HCT116 (cell line): ENCODE results near the gene SIX4.

Experiments
- EGR1 ChIP-seq: IDR thresholded peaks from 2 replicates; pipeline ENCODE4 v1.6.1; 2012; ENCODE audit warnings: low read depth
- REST ChIP-seq: IDR thresholded peaks from 2 replicates; pipeline ENCODE4 v1.6.1; 2012; ENCODE audit warnings: low read depth
- TF ChIP-seq, protein P1 (sequence below), 3 experiments: fragments of 200-600 bp in 1 of 3; sonication (generic) in 1 of 3; IDR thresholded peaks in 2 of 3; conservative IDR thresholded peaks in 1 of 3; 2 replicates each; pipeline ENCODE4 v1.5.1; 2012 to 2017; ENCODE audit warnings: low read depth in 2 of 3, low read length in 2 of 3, antibody characterized with exemption in 1 of 3, borderline replicate concordance in 1 of 3, control low read depth in 1 of 3, mild to moderate bottlenecking in 1 of 3, mixed read lengths in 1 of 3, mixed run types in 1 of 3, moderate library complexity in 1 of 3; ENCODE audit not compliant: insufficient read depth in 1 of 3

DNA sequence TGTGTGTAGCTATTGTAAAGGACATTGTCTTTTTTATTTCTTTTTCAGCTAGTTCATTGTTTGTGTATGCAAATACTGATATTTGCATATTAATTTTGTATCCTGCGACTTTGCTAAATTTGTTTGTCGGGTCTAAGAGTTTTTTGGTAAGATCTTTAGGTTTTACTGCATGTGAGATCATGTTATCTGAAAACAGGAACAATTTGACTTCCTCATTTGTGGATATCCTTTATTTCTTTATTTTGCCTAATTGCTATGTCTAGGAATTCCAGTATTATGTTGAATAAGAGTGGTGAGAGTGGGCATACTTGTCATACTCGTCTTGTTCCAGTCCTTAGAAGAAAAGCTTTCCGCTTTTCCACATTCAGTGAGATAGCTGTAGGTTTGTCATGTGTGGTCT lies 28.8 kb downstream of the SIX4 start:
- TF ChIP-seq EGR1 = no peak
- TF ChIP-seq, protein P1, sequence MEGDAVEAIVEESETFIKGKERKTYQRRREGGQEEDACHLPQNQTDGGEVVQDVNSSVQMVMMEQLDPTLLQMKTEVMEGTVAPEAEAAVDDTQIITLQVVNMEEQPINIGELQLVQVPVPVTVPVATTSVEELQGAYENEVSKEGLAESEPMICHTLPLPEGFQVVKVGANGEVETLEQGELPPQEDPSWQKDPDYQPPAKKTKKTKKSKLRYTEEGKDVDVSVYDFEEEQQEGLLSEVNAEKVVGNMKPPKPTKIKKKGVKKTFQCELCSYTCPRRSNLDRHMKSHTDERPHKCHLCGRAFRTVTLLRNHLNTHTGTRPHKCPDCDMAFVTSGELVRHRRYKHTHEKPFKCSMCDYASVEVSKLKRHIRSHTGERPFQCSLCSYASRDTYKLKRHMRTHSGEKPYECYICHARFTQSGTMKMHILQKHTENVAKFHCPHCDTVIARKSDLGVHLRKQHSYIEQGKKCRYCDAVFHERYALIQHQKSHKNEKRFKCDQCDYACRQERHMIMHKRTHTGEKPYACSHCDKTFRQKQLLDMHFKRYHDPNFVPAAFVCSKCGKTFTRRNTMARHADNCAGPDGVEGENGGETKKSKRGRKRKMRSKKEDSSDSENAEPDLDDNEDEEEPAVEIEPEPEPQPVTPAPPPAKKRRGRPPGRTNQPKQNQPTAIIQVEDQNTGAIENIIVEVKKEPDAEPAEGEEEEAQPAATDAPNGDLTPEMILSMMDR (IDR thresholded peaks at IDR 0.05 in 2 of 3, conservative IDR thresholded peaks at IDR 0.05 in 1 of 3; ENCODE audit: borderline replicate concordance in 1 of 3, insufficient read depth in 1 of 3, low read depth in 2 of 3, low read length in 2 of 3) = no peak
- TF ChIP-seq REST = no peak
